Retinal pigment epithelial cell (primary cell): ENCODE measurements around the gene HYAL2.

ENCODE experiments used
- DNase-seq: peaks from one replicate; pipeline ENCODE4 v3.0.0-alpha.2; 2010; ENCODE audit warnings: low read depth
- H3K4me3 ChIP-seq: 2 replicates; pipeline ENCODE4 v1.5.1; 2011; ENCODE audit warnings: mild to moderate bottlenecking, low read length, control low read depth, moderate library complexity
- CTCF ChIP-seq: conservative IDR thresholded peaks from 2 replicates; pipeline ENCODE4 v1.5.1; 2011; ENCODE audit warnings: low read depth, low read length, control low read depth, inconsistent platforms

HYAL2 gene

GRCh38 chr3:50337175-50337861 lies 14.8 kb upstream of the HYAL2 start:
- no peak for TF ChIP-seq CTCF
- peak; percentile 95 for DNase-seq
- peak overlapping the region; percentile 88 for H3K4me3 ChIP-seq

- TF ChIP-seq CTCF: no peak
- H3K4me3 ChIP-seq: peak overlapping the region; percentile 88
- DNase-seq: no peak
Measured at GRCh38 chr3:50336452-50337174, 14.1 kb upstream of the HYAL2 start.

- no peak for DNase-seq
- no peak for TF ChIP-seq CTCF
Measured at GRCh38 chr3:50334339-50335075, 12.0 kb upstream of the HYAL2 start.

GRCh38 chr3:50333744-50334328 lies 11.3 kb upstream of the HYAL2 start:
- DNase-seq: no peak

More at GRCh38 chr3:50334339-50335075, 12.0 kb upstream of the HYAL2 start:
- H3K4me3 ChIP-seq: no peak overlapping the region

GRCh38 chr3:50331364-50331907 lies 8.9 kb upstream of the HYAL2 start:
- no peak for TF ChIP-seq CTCF
- no peak overlapping the region for H3K4me3 ChIP-seq

More at GRCh38 chr3:50333744-50334328, 11.3 kb upstream of the HYAL2 start:
- TF ChIP-seq CTCF: no peak
- no peak overlapping the region for H3K4me3 ChIP-seq

GRCh38 chr3:50330330-50330729 lies 7.8 kb upstream of the HYAL2 start:
- TF ChIP-seq CTCF: no peak

More at GRCh38 chr3:50331364-50331907, 8.9 kb upstream of the HYAL2 start:
- DNase-seq: no peak

More at GRCh38 chr3:50330330-50330729, 7.8 kb upstream of the HYAL2 start:
- no peak overlapping the region for H3K4me3 ChIP-seq
- no peak for DNase-seq
